GM23338 (cell line): ENCODE results near the gene IFNA16.

ENCODE experiments used
- CREB1 ChIP-seq: fragments of 250-450 bp; sonication (Bioruptor Pico); IDR thresholded peaks from 2 replicates; pipeline ENCODE4 v1.5.0; 2020; ENCODE audit warnings: low read depth, mild to moderate bottlenecking, moderate library complexity
- CTCF ChIP-seq, 2 experiments: fragments of 200-600 bp in 1 of 2; sonication (generic) in 1 of 2; conservative IDR thresholded peaks; 2 replicates each; pipeline versions ENCODE4 v1.5.1 to v1.6.1; 2016 to 2017; ENCODE audit warnings: antibody characterized with exemption in 2 of 2, low read depth in 2 of 2, mild to moderate bottlenecking in 2 of 2, moderate library complexity in 1 of 2
- ETS1 ChIP-seq: IDR thresholded peaks from 2 replicates; pipeline ENCODE4 v1.6.1; 2016; ENCODE audit warnings: antibody characterized with exemption
- EZH2 ChIP-seq: fragments of 200-600 bp; sonication (generic); IDR thresholded peaks from one replicate; pipeline ENCODE4 v1.8.0; 2017; ENCODE audit warnings: antibody characterized with exemption, mild to moderate bottlenecking, low read depth; ENCODE audit not compliant: unreplicated experiment
- EZH2phosphoT487 ChIP-seq: fragments of 200-600 bp; sonication (generic); IDR thresholded peaks from one replicate; pipeline ENCODE4 v1.8.1; 2018; ENCODE audit warnings: antibody characterized with exemption; ENCODE audit not compliant: unreplicated experiment
- JUNB ChIP-seq: IDR thresholded peaks from one replicate; pipeline ENCODE4 v1.6.1; 2016; ENCODE audit warnings: antibody characterized with exemption; ENCODE audit not compliant: unreplicated experiment
- NANOG ChIP-seq: IDR thresholded peaks from 2 replicates; pipeline ENCODE4 v1.6.1; 2016; ENCODE audit warnings: antibody characterized with exemption, borderline replicate concordance
- POLR2AphosphoS5 ChIP-seq: IDR thresholded peaks from 2 replicates; pipeline ENCODE4 v1.6.1; 2016; ENCODE audit warnings: antibody characterized with exemption, low read depth
- REST ChIP-seq: IDR thresholded peaks from one replicate; pipeline ENCODE4 v1.6.1; 2018; ENCODE audit warnings: antibody characterized with exemption; ENCODE audit not compliant: unreplicated experiment
- ZNF331 ChIP-seq: fragments of 250-450 bp; sonication (Bioruptor Pico); IDR thresholded peaks from 2 replicates; pipeline ENCODE4 v1.5.0; 2020; ENCODE audit warnings: low read depth, mild to moderate bottlenecking, moderate library complexity

- TF ChIP-seq POLR2AphosphoS5 (no peak), CTCF (conservative IDR thresholded peaks at IDR 0.05; ENCODE audit: low read depth in 2 of 2) (no peak), REST (no peak), ZNF331 (CRISPR knock-in tag) (no peak), EZH2phosphoT487 (no peak), EZH2 (no peak), JUNB (no peak), NANOG (no peak), CREB1 (CRISPR knock-in tag) (no peak), ETS1 (no peak)
These were observed 27.7 kb upstream of the IFNA16 start for GRCh38 chr9:21244836-21245235.
